ENCODE data around the gene C13orf46. TPM values are rescaled to one million over a fixed set of nuclear protein-coding genes. Genes with fewer than 3 reads are reported as not detected.

C13orf46 gene
- total and polyA plus RNA-seq, 2 of the 8 experiments (the other 6 are each of a cell fraction or from before 2014, with no cell fraction given) = 0.23 to 0.28 TPM

DNA sequence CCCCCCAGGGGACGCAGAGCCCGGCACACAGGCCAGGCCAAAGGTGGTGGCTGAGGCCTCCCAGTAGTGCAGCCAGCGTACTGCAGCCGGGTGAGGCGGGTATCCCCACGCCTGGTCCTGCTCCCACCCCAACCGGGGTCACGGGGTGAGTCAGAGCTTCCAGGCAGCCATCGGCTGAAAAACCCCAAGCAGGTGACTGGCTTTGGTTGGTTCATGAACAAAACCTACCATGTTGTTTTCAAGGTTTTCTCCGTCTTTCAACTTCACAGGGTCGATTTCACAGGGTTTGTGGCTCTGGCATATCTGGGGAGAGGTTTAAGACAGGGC lies 42.1 kb upstream of the C13orf46 start:
- CTCF ChIA-PET (ENCODE audit: partially characterized antibody) = interaction anchor here (0.8 to 2.8 kb wide), 5 partner anchors 8 to 93 kb away, joined by 3 to 9 read pairs (median 5); no protein-coding TSS in a partner anchor
- no peak overlapping the region for H3K4me3 ChIP-seq (ENCODE audit: extremely low read depth in 1 of 4, insufficient read depth in 2 of 4, low read depth in 3 of 4, low read length in 4 of 4)
- TF ChIP-seq SP1 (IDR thresholded peaks at IDR 0.05; ENCODE audit: low read depth, low read length) (no peak), POLR2AphosphoS5 (IDR thresholded peaks at IDR 0.05; ENCODE audit: low read depth, low read length) (no peak), SIX5 (IDR thresholded peaks at IDR 0.05; ENCODE audit: low read depth, low read length) (no peak), HDAC2 (IDR thresholded peaks at IDR 0.05; ENCODE audit: borderline replicate concordance in 1 of 2, low read depth in 2 of 2, low read length in 2 of 2) (no peak), RFX5 (IDR thresholded peaks at IDR 0.05; ENCODE audit: borderline replicate concordance, low read depth, low read length) (no peak), POLR2A (IDR thresholded peaks at IDR 0.05; ENCODE audit: control extremely low read depth in 1 of 2, low read depth in 2 of 2, low read length in 2 of 2) (no peak), FOSL1 (IDR thresholded peaks at IDR 0.05; ENCODE audit: insufficient read depth, low read depth, low read length) (no peak), MAFK (IDR thresholded peaks at IDR 0.05; ENCODE audit: low read depth, low read length) (no peak), JUND (IDR thresholded peaks at IDR 0.05; ENCODE audit: low read length) (no peak), SP4 (IDR thresholded peaks at IDR 0.05; ENCODE audit: low read length) (no peak), GTF2F1 (IDR thresholded peaks at IDR 0.05; ENCODE audit: borderline replicate concordance, low read depth, low read length) (no peak), SUZ12 (IDR thresholded peaks at IDR 0.05; ENCODE audit: low read length) (no peak), SRF (IDR thresholded peaks at IDR 0.05; ENCODE audit: low read depth, low read length) (no peak), ZNF274 (IDR thresholded peaks at IDR 0.05; ENCODE audit: borderline replicate concordance, extremely low read depth, low read length) (no peak)
- TF ChIP-seq, protein P1, sequence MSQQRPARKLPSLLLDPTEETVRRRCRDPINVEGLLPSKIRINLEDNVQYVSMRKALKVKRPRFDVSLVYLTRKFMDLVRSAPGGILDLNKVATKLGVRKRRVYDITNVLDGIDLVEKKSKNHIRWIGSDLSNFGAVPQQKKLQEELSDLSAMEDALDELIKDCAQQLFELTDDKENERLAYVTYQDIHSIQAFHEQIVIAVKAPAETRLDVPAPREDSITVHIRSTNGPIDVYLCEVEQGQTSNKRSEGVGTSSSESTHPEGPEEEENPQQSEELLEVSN (IDR thresholded peaks at IDR 0.05) = no peak

More for the DNA sequence above, 42.1 kb upstream of the C13orf46 start:
- FAIRE-seq (no peak), DNase-seq (ENCODE audit: low read depth in 1 of 2, low spot score in 2 of 2) (no peak)
- Histone ChIP-seq H2AK5ac (ENCODE audit: low read depth, low read length) (no peak overlapping the region), H4K5ac (ENCODE audit: insufficient read length, low read depth, low read length) (no peak overlapping the region), H2BK15ac (ENCODE audit: low read length) (no peak overlapping the region), H3K79me2 (ENCODE audit: control insufficient read depth in 1 of 2, insufficient read depth in 2 of 2, low read length in 2 of 2) (no peaks in the 10 kb centered on the region), H2BK120ac (replicated peaks; ENCODE audit: low read depth, low read length) (no peak overlapping the region), H3K27me3 (replicated peaks in 1 of 4; ENCODE audit: control insufficient read depth in 3 of 4, extremely low read depth in 1 of 4, insufficient read depth in 3 of 4, low read length in 3 of 4) (no peaks in the 10 kb centered on the region), H2BK12ac (ENCODE audit: low read depth, low read length) (no peak overlapping the region), H3K18ac (ENCODE audit: extremely low read depth, low read length) (no peak overlapping the region), H4K8ac (ENCODE audit: extremely low read depth, insufficient read depth, low read length) (no peak overlapping the region), H3K79me1 (ENCODE audit: low read depth, low read length) (no peaks in the 10 kb centered on the region), H3K56ac (replicated peaks; ENCODE audit: insufficient read length, low read depth, low read length) (no peak overlapping the region), H3K23me2 (ENCODE audit: low read depth, low read length) (peaks cover 5% of the 10 kb centered on the region; the same call in 1 of the 2 replicates), H2BK5ac (ENCODE audit: low read depth, low read length) (peak overlapping the region; percentile 24; the same call in 1 of the 2 replicates), H3K14ac (ENCODE audit: insufficient read length) (no peak overlapping the region), H4K91ac (replicated peaks; ENCODE audit: insufficient read length, low read length) (no peak overlapping the region), H3K4me2 (ENCODE audit: insufficient read depth in 1 of 2, low read depth in 2 of 2, low read length in 2 of 2) (no peak overlapping the region), H3K4ac (replicated peaks; ENCODE audit: insufficient read length, low read depth, low read length) (no peak overlapping the region), H3K4me1 (replicated peaks in 1 of 4; ENCODE audit: control insufficient read depth in 3 of 4, insufficient read depth in 4 of 4, low read length in 3 of 4) (no peaks in the 10 kb centered on the region), H4K20me1 (replicated peaks in 1 of 2; ENCODE audit: control insufficient read depth in 1 of 2, insufficient read depth in 2 of 2, low read length in 2 of 2) (peaks cover 0 to 8% of the 10 kb centered on the region in 2 experiments), H2BK20ac (ENCODE audit: low read length) (no peak overlapping the region), H3K23ac (ENCODE audit: insufficient read length) (no peak overlapping the region), H3K27ac (ENCODE audit: low read depth, low read length) (no peak overlapping the region), H2AFZ (ENCODE audit: low read length) (no peak overlapping the region), H3K9me3 (ENCODE audit: insufficient read depth in 2 of 2, low read depth in 1 of 2, low read length in 1 of 2) (no peaks in the 10 kb centered on the region), H3K9ac (replicated peaks in 1 of 4; ENCODE audit: extremely low read depth in 1 of 4, low read depth in 3 of 4, low read length in 3 of 4) (no peak overlapping the region), H3K36me3 (ENCODE audit: control insufficient read depth in 2 of 4, insufficient read depth in 4 of 4, low read length in 3 of 4) (no peaks in the 10 kb centered on the region)
- POLR2A ChIA-PET (ENCODE audit: partially characterized antibody) = no interaction called here
- 90% methylated on average over 11 of the region's 11 CpGs; no CpG with 5 or more reads in 1 of the 2 experiments for WGBS, 2 experiments (ENCODE audit: extremely low coverage in 1 of 2, insufficient coverage in 1 of 2, insufficient read length in 1 of 2, insufficient replicate concordance in 2 of 2, low coverage in 1 of 2, low lambda C conversion rate in 2 of 2, missing lambda C conversion rate in 1 of 2)

All from H1 (cell line).